ENCODE data around the gene TRIO.

DNA sequence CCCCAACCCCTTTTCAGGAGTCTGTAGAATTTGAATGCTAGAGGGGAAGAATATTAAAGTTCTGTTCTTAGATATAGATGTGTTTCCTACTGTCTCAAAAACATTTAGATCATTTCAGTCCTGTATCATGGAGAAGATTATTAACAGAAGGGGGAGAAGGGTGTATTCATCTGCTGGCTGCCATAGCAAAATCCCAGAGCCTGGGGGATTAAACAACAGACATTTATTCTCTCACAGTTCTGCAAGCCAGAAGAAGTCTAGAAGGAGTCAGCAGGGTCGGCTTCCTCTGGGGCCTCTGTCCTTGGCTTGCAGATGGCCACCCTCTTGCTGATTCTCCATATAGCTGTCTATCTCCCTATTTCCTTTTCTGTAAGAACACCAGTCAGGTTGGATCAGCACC lies 288.4 kb downstream of the TRIO start:
- TF ChIP-seq EZH2 (IDR thresholded peaks at IDR 0.05) (no peak), POLR2AphosphoS5 (IDR thresholded peaks at IDR 0.05; ENCODE audit: borderline replicate concordance, low read depth, low read length) (no peak), FOXP2 (optimal IDR thresholded peaks at IDR 0.05; ENCODE audit: control extremely low read depth, extremely low read length, insufficient read depth) (no peak)
